OCI-LY7 (cell line): Measurements from ENCODE around the gene FRRS1L.

ENCODE experiments used
- EZH2phosphoT487 ChIP-seq: fragments of 200-600 bp; sonication (generic); IDR thresholded peaks from 2 replicates; pipeline ENCODE4 v1.6.1; 2018; ENCODE audit warnings: low read depth, borderline replicate concordance, mild to moderate bottlenecking, mixed run types, antibody characterized with exemption, low read length, moderate library complexity, mixed read lengths
- TF ChIP-seq, protein P1 (sequence below): fragments of 200-600 bp; sonication (generic); conservative IDR thresholded peaks from 2 replicates; pipeline ENCODE4 v1.5.1; 2014; ENCODE audit warnings: mild to moderate bottlenecking, antibody characterized with exemption, low read length, moderate library complexity, mixed read lengths

DNA sequence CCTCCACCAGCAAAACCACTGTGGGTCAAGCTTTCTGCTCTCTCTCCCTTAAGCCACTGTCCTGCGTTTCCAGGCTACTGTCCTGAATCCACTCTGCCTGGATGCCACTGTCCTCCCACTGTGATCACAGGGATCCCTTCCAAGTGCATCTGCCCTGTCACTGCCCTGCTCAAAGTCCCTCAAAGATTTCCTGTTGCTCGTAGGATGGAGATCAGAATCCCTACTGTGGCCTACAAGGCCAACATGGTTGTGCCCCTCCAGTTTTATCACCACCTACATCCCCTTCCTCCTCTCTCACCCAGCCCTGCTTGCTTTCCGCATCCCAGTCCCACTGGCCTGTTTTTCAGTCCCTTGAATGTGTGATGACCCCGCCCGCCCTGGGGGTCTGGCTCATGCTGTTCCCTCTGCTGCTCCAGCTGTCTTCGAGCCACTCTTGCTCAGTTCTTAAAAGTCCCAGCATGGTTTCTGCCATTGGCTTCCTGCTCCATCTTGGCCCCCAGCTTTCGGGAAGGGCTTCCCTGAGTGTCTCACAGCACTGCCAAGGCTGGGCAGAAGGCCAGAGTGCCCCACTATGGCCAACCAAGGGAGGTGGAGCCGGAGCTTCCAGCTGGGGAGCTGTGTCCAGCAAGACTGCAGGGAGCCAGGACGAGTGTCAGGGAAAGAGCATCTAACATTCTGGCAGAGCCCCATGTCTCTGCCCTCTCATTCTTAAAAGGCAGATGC lies 12.9 kb upstream of the FRRS1L start:
- TF ChIP-seq, protein P1, sequence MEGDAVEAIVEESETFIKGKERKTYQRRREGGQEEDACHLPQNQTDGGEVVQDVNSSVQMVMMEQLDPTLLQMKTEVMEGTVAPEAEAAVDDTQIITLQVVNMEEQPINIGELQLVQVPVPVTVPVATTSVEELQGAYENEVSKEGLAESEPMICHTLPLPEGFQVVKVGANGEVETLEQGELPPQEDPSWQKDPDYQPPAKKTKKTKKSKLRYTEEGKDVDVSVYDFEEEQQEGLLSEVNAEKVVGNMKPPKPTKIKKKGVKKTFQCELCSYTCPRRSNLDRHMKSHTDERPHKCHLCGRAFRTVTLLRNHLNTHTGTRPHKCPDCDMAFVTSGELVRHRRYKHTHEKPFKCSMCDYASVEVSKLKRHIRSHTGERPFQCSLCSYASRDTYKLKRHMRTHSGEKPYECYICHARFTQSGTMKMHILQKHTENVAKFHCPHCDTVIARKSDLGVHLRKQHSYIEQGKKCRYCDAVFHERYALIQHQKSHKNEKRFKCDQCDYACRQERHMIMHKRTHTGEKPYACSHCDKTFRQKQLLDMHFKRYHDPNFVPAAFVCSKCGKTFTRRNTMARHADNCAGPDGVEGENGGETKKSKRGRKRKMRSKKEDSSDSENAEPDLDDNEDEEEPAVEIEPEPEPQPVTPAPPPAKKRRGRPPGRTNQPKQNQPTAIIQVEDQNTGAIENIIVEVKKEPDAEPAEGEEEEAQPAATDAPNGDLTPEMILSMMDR, result no peak
- no peak for TF ChIP-seq EZH2phosphoT487
